Gastrocnemius medialis (tissue), 4 donors: ENCODE measurements around the gene HSD3B1.

Experiments used
- POLR2A ChIP-seq, 2 donors: fragments of 450-650 bp; IDR thresholded peaks; one replicate each; pipeline ENCODE4 v1.6.1; 2017; ENCODE audit warnings: antibody characterized with exemption in 2 of 2, mild to moderate bottlenecking in 2 of 2, moderate library complexity in 2 of 2
- TF ChIP-seq, protein P1 (sequence below), 5 experiments: fragments of 450-650 bp in 3 of 5; fragments of 200-600 bp in 2 of 5; sonication (generic) in 2 of 5; IDR thresholded peaks in 4 of 5; conservative IDR thresholded peaks in 1 of 5; 1 replicate in 4 of 5; 2 replicates in 1 of 5; pipeline ENCODE4 v1.5.1; 2016 to 2019; ENCODE audit warnings: antibody characterized with exemption in 5 of 5, mild to moderate bottlenecking in 3 of 5, moderate library complexity in 3 of 5

DNA sequence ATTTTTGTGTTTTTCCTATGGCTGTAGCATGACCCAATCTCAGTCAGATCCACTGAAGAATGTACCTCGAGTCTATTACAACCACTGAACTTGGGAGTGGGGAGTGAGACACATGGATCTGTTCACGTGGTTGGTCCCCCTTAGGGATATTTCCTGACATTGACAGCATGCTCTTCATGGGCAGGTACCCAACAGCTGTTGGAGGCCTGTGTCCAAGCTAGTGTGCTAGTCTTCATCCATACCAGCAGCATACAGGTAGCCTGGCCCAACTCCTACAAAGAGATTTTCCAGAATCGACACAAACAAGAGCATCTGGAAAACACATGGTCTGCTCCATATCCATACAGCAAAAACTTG, 34.2 kb upstream of the HSD3B1 start:
- TF ChIP-seq, protein P1, sequence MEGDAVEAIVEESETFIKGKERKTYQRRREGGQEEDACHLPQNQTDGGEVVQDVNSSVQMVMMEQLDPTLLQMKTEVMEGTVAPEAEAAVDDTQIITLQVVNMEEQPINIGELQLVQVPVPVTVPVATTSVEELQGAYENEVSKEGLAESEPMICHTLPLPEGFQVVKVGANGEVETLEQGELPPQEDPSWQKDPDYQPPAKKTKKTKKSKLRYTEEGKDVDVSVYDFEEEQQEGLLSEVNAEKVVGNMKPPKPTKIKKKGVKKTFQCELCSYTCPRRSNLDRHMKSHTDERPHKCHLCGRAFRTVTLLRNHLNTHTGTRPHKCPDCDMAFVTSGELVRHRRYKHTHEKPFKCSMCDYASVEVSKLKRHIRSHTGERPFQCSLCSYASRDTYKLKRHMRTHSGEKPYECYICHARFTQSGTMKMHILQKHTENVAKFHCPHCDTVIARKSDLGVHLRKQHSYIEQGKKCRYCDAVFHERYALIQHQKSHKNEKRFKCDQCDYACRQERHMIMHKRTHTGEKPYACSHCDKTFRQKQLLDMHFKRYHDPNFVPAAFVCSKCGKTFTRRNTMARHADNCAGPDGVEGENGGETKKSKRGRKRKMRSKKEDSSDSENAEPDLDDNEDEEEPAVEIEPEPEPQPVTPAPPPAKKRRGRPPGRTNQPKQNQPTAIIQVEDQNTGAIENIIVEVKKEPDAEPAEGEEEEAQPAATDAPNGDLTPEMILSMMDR (IDR thresholded peaks at IDR 0.05 in 4 of 5, conservative IDR thresholded peaks at IDR 0.05 in 1 of 5) = no peak
- TF ChIP-seq POLR2A (IDR thresholded peaks at IDR 0.05) = no peak
